Prostate gland (tissue), 2 donors: ENCODE measurements around the gene AGGF1. TPM values are rescaled to one million over a fixed set of nuclear protein-coding genes. Genes with fewer than 3 reads are reported as not detected.

Source experiments
- DNase-seq: peaks from one replicate; pipeline ENCODE4 v3.0.0-alpha.2; 2019; ENCODE audit warnings: low spot score
- H3K27ac ChIP-seq, 2 donors: fragments of 200-600 bp; sonication (generic); 2 replicates each; pipeline ENCODE4 v1.5.1; 2017 to 2019
- H3K27me3 ChIP-seq: fragments of 200-600 bp; sonication (generic); replicated peaks from 2 replicates; pipeline ENCODE4 v1.5.1; 2019; ENCODE audit not compliant: insufficient read depth
- H3K36me3 ChIP-seq, 2 donors: fragments of 200-600 bp; sonication (generic); 1 replicate in 1 of 2; 2 replicates in 1 of 2; pipeline versions ENCODE4 v1.5.1 to v1.8.1; 2017 to 2019
- H3K4me1 ChIP-seq: fragments of 200-600 bp; sonication (generic); replicated peaks from 2 replicates; pipeline ENCODE4 v1.5.1; 2019
- H3K4me3 ChIP-seq, 2 donors: fragments of 200-600 bp; sonication (generic); 2 replicates each; pipeline ENCODE4 v1.5.1; 2017 to 2019
- H3K9me3 ChIP-seq: fragments of 200-600 bp; sonication (generic); 2 replicates; pipeline ENCODE4 v1.5.1; 2017
- CTCF ChIP-seq, 4 experiments: fragments of 200-600 bp in 2 of 4; fragments of 450-650 bp in 2 of 4; sonication (generic) in 2 of 4; IDR thresholded peaks; 1 replicate in 3 of 4; 2 replicates in 1 of 4; pipeline ENCODE4 v1.5.1; 2016 to 2019; ENCODE audit warnings: antibody characterized with exemption in 4 of 4, mild to moderate bottlenecking in 2 of 4, moderate library complexity in 2 of 4
- POLR2A ChIP-seq: fragments of 450-650 bp; IDR thresholded peaks from one replicate; pipeline ENCODE4 v1.6.1; 2016; ENCODE audit warnings: antibody characterized with exemption, mild to moderate bottlenecking
- POLR2AphosphoS5 ChIP-seq: sonication (generic); formaldehyde crosslinking; IDR thresholded peaks from one replicate; pipeline ENCODE4 v1.6.1; 2017; ENCODE audit warnings: antibody characterized with exemption
- WGBS: methylation state at CpG from one replicate; pipeline ENCODE4 v1.1.5; 2018; 5-methylcytosine and 5-hydroxymethylcytosine counted together
- intact Hi-C: fragments of 100-400 bp; cut with DNase I; formaldehyde crosslinking; loops from one replicate; pipeline ENCODE4 v1.14.2; 2022
- total RNA-seq, 2 donors: library from RNA; depleted of rRNA; stranded (reverse); fragments of >200 nt; gene quantifications; one replicate each; pipeline ENCODE4 v1.1.0, GENCODE V29; 2016

AGGF1 gene
- total RNA-seq, 2 donors from 2014 or later: 28.5 to 29.6 TPM

GRCh38 chr5:77064040-77064439 is 33.8 kb downstream of the AGGF1 start:
- WGBS: 71% methylated on average over 3 of the region's 3 CpGs
- TF ChIP-seq CTCF (IDR thresholded peaks at IDR 0.05) (no peak), POLR2A (no peak), POLR2AphosphoS5 (no peak)

GRCh38 chr5:77065256-77065655 is 35.1 kb downstream of the AGGF1 start:
- intact Hi-C loops: no loop called here
- TF ChIP-seq CTCF (IDR thresholded peaks at IDR 0.05): no peak
- TF ChIP-seq POLR2A: no peak
- TF ChIP-seq POLR2AphosphoS5: no peak
- no peaks in the 10 kb centered on the region for H3K36me3 ChIP-seq

More at GRCh38 chr5:77064040-77064439, 33.8 kb downstream of the AGGF1 start:
- Histone ChIP-seq H3K4me3 (no peak overlapping the region), H3K27me3 (no peaks in the 10 kb centered on the region), H3K36me3 (peaks cover 0 to 4% of the 10 kb centered on the region in 2 donors), H3K4me1 (no peaks in the 10 kb centered on the region), H3K27ac (no peak overlapping the region), H3K9me3 (no peaks in the 10 kb centered on the region)
- intact Hi-C loops: no loop called here
- no peak for DNase-seq

GRCh38 chr5:77066184-77066583 is 36.0 kb downstream of the AGGF1 start:
- WGBS: 69% methylated on average over 1 of the region's 1 CpG
- TF ChIP-seq POLR2A (no peak), POLR2AphosphoS5 (no peak), CTCF (IDR thresholded peaks at IDR 0.05) (no peak)
- no peaks in the 10 kb centered on the region for H3K9me3 ChIP-seq
- H3K4me1 ChIP-seq: no peaks in the 10 kb centered on the region
- no peaks in the 10 kb centered on the region for H3K36me3 ChIP-seq
- intact Hi-C loops: no loop called here
- no peaks in the 10 kb centered on the region for H3K27me3 ChIP-seq
- H3K4me3 ChIP-seq: no peak overlapping the region
- H3K27ac ChIP-seq: no peak overlapping the region
- no peak for DNase-seq

More at GRCh38 chr5:77065256-77065655, 35.1 kb downstream of the AGGF1 start:
- H3K4me3 ChIP-seq: no peak overlapping the region
- no peak overlapping the region for H3K27ac ChIP-seq
- H3K9me3 ChIP-seq: no peaks in the 10 kb centered on the region
- no peak for DNase-seq
- WGBS: 88% methylated on average over 3 of the region's 3 CpGs
- H3K27me3 ChIP-seq: no peaks in the 10 kb centered on the region
- H3K4me1 ChIP-seq: no peaks in the 10 kb centered on the region

GRCh38 chr5:77066823-77067442 is 36.7 kb downstream of the AGGF1 start:
- WGBS: 28% methylated on average over 1 of the region's 1 CpG

More at GRCh38 chr5:77066823-77067442, 36.7 kb downstream of the AGGF1 start:
- no peak overlapping the region for H3K27ac ChIP-seq
- TF ChIP-seq POLR2AphosphoS5: no peak
- no peak for TF ChIP-seq POLR2A
- no peak for TF ChIP-seq CTCF (IDR thresholded peaks at IDR 0.05)
- H3K36me3 ChIP-seq: no peaks in the 10 kb centered on the region
- intact Hi-C loops: no loop called here
- no peak for DNase-seq
- H3K9me3 ChIP-seq: no peaks in the 10 kb centered on the region
- H3K27me3 ChIP-seq: no peaks in the 10 kb centered on the region
- H3K4me1 ChIP-seq: no peaks in the 10 kb centered on the region
- H3K4me3 ChIP-seq: no peak overlapping the region
